RWPE2 (cell line): ENCODE measurements around the gene RUFY4.

Source experiments
- ATAC-seq: fragments of 200-7000 bp; cut with Tn5 transposase; 3 replicates; pipeline ENCODE4 v1.9.1; 2021; ENCODE audit warnings: low read depth
- DNase-seq: peaks from one replicate; pipeline ENCODE4 v3.0.0-alpha.2; 2020; ENCODE audit warnings: low spot score
- H3K27ac ChIP-seq: fragments of 450-650 bp; 2 replicates; pipeline ENCODE4 v1.5.1; 2017; ENCODE audit warnings: mild to moderate bottlenecking; ENCODE audit not compliant: poor library complexity, severe bottlenecking
- H3K27me3 ChIP-seq: fragments of 250-450 bp; sonication (Bioruptor Pico); 2 replicates; pipeline ENCODE4 v1.5.1; 2021; ENCODE audit warnings: mild to moderate bottlenecking, moderate library complexity; ENCODE audit not compliant: insufficient read depth, poor library complexity, severe bottlenecking
- H3K36me3 ChIP-seq: fragments of 250-450 bp; sonication (Bioruptor Pico); 2 replicates; pipeline ENCODE4 v1.5.1; 2020; ENCODE audit warnings: low read depth, mild to moderate bottlenecking, moderate library complexity
- H3K4me1 ChIP-seq: fragments of 250-450 bp; sonication (Bioruptor Pico); 2 replicates; pipeline ENCODE4 v1.5.1; 2021; ENCODE audit warnings: mild to moderate bottlenecking, moderate library complexity; ENCODE audit not compliant: insufficient read depth, poor library complexity, severe bottlenecking
- H3K4me3 ChIP-seq: fragments of 250-450 bp; sonication (Bioruptor Pico); 2 replicates; pipeline ENCODE4 v1.5.1; 2021; ENCODE audit warnings: mild to moderate bottlenecking, moderate library complexity; ENCODE audit not compliant: severe bottlenecking
- H3K9me3 ChIP-seq: fragments of 250-450 bp; sonication (Bioruptor Pico); 2 replicates; pipeline ENCODE4 v1.5.1; 2021; ENCODE audit warnings: mild to moderate bottlenecking, moderate library complexity; ENCODE audit not compliant: severe bottlenecking
- TF ChIP-seq, protein P1 (sequence below): fragments of 450-650 bp; IDR thresholded peaks from one replicate; pipeline ENCODE4 v1.5.1; 2017; ENCODE audit warnings: mild to moderate bottlenecking, moderate library complexity; ENCODE audit not compliant: poor library complexity, severe bottlenecking

Gene RUFY4

GRCh38 chr2:218070587-218070986 lies 1.5 kb downstream of the RUFY4 start:
- Histone ChIP-seq H3K36me3 (no peaks in the 10 kb centered on the region), H3K27ac (no peak overlapping the region), H3K4me1 (no peaks in the 10 kb centered on the region), H3K27me3 (no peaks in the 10 kb centered on the region), H3K9me3 (no peaks in the 10 kb centered on the region), H3K4me3 (no peak overlapping the region)
- TF ChIP-seq, protein P1, sequence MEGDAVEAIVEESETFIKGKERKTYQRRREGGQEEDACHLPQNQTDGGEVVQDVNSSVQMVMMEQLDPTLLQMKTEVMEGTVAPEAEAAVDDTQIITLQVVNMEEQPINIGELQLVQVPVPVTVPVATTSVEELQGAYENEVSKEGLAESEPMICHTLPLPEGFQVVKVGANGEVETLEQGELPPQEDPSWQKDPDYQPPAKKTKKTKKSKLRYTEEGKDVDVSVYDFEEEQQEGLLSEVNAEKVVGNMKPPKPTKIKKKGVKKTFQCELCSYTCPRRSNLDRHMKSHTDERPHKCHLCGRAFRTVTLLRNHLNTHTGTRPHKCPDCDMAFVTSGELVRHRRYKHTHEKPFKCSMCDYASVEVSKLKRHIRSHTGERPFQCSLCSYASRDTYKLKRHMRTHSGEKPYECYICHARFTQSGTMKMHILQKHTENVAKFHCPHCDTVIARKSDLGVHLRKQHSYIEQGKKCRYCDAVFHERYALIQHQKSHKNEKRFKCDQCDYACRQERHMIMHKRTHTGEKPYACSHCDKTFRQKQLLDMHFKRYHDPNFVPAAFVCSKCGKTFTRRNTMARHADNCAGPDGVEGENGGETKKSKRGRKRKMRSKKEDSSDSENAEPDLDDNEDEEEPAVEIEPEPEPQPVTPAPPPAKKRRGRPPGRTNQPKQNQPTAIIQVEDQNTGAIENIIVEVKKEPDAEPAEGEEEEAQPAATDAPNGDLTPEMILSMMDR: no peak
- ATAC-seq (no peak), DNase-seq (no peak)

- no peak for ATAC-seq
Observed at GRCh38 chr2:218071218-218071937, 2.3 kb downstream of the RUFY4 start.

DNA sequence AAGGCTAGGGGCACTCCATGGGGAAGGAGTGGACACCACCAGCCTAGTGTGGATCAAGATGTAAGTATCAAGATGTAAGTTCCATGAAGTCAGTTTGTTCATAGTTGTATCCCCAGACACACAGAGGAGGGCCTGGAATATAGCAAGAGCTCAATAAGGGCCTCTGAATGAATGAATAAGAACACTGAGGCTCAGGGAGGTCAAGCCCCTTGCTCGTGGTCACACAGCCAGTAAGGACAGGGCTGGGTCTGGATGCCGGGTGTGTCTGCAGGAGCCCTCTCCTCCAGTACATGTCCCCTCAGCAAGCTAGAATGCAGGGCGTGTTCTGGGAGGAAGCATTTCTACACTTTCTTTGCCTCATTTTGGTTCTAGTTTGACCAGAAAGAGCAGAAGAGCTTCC lies 2.9 kb downstream of the RUFY4 start:
- Histone ChIP-seq H3K4me3 (no peak overlapping the region), H3K9me3 (no peaks in the 10 kb centered on the region), H3K36me3 (no peaks in the 10 kb centered on the region), H3K27ac (no peak overlapping the region), H3K27me3 (no peaks in the 10 kb centered on the region), H3K4me1 (no peaks in the 10 kb centered on the region)
- no peak for ATAC-seq
- TF ChIP-seq, protein P1: no peak
- no peak for DNase-seq

More at GRCh38 chr2:218071218-218071937, 2.3 kb downstream of the RUFY4 start:
- no peaks in the 10 kb centered on the region for H3K4me1 ChIP-seq
- no peak overlapping the region for H3K27ac ChIP-seq
- TF ChIP-seq, protein P1: no peak
- no peaks in the 10 kb centered on the region for H3K36me3 ChIP-seq
- no peaks in the 10 kb centered on the region for H3K27me3 ChIP-seq
- H3K4me3 ChIP-seq: no peak overlapping the region
- no peak for DNase-seq
- no peaks in the 10 kb centered on the region for H3K9me3 ChIP-seq

- Histone ChIP-seq H3K27me3 (no peaks in the 10 kb centered on the region), H3K9me3 (no peaks in the 10 kb centered on the region), H3K4me1 (no peaks in the 10 kb centered on the region), H3K36me3 (no peaks in the 10 kb centered on the region), H3K4me3 (no peak overlapping the region), H3K27ac (no peak overlapping the region)
- no peak for DNase-seq
- ATAC-seq: no peak
- TF ChIP-seq, protein P1: no peak
Observed at GRCh38 chr2:218072478-218073024, 3.5 kb downstream of the RUFY4 start.

DNA sequence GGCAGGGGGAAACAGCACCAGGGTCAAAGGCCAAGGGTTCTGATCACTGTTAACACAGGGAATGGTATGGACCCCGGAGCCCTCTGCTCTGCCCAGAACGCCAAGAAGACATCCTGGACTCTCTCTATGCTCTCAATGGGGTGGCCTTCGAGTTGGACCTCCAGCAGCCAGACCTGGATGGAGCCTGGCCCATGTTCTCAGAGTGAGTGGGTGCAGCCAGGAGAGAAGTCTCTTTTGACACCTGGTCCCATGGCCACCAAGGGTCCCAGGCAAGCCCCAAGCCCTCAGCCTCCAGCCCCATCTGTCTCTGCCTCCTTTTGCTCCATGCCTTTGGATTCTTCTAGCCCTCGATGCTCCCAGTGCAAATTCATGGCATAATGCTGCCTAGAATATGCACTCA lies 4.1 kb downstream of the RUFY4 start:
- H3K4me3 ChIP-seq: no peak overlapping the region
- no peaks in the 10 kb centered on the region for H3K9me3 ChIP-seq
- H3K4me1 ChIP-seq: no peaks in the 10 kb centered on the region
- TF ChIP-seq, protein P1: no peak
- DNase-seq: no peak
- ATAC-seq: no peak
- H3K36me3 ChIP-seq: no peaks in the 10 kb centered on the region
- H3K27me3 ChIP-seq: no peaks in the 10 kb centered on the region
- no peak overlapping the region for H3K27ac ChIP-seq
